ENCODE measurements around the gene GABBR2.

- TF ChIP-seq CTCF (IDR thresholded peaks at IDR 0.05), result no peak
- no peak for TF ChIP-seq POLR2A (IDR thresholded peaks at IDR 0.05)
- TF ChIP-seq EP300 (IDR thresholded peaks at IDR 0.05), result no peak
- TF ChIP-seq POLR2AphosphoS5 (IDR thresholded peaks at IDR 0.05), result no peak
Measured at GRCh38 chr9:98327249-98327561, 381.5 kb downstream of the GABBR2 start.

Measured in suprapubic skin (tissue), 4 donors.